ENCODE data around the gene ATM. TPM values are rescaled to one million over a fixed set of nuclear protein-coding genes. Genes with fewer than 3 reads are reported as not detected.

The ATM gene
- total RNA-seq, 1 donor from 2014 or later, result 30.1 TPM

DNA sequence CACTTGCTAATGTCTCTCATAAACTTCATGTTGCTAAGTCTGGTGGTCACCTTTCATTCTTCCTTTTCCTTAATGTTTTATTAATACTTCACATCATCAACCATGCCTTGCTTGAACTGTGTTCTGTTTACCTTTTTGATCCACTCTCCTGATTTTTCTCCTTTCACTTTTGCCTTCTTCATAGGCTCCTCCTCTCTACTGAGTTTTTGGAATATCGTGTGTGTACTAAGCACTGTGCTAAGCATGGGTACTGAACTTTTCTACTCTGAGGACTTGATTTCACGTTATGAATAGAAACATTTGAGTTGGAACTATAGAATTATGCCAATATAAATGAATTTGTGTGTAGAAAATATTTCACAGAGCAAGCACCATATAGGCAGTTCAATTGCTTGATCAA lies 90.6 kb downstream of the ATM start:
- Histone ChIP-seq H3K27ac (replicated peaks) (no peak overlapping the region), H3K4me3 (no peak overlapping the region), H3K9me3 (replicated peaks) (no peaks in the 10 kb centered on the region), H3K36me3 (peaks cover 80% of the 10 kb centered on the region), H3K4me1 (no peaks in the 10 kb centered on the region), H3K27me3 (ENCODE audit: low read depth) (no peaks in the 10 kb centered on the region)
- TF ChIP-seq, protein P1, sequence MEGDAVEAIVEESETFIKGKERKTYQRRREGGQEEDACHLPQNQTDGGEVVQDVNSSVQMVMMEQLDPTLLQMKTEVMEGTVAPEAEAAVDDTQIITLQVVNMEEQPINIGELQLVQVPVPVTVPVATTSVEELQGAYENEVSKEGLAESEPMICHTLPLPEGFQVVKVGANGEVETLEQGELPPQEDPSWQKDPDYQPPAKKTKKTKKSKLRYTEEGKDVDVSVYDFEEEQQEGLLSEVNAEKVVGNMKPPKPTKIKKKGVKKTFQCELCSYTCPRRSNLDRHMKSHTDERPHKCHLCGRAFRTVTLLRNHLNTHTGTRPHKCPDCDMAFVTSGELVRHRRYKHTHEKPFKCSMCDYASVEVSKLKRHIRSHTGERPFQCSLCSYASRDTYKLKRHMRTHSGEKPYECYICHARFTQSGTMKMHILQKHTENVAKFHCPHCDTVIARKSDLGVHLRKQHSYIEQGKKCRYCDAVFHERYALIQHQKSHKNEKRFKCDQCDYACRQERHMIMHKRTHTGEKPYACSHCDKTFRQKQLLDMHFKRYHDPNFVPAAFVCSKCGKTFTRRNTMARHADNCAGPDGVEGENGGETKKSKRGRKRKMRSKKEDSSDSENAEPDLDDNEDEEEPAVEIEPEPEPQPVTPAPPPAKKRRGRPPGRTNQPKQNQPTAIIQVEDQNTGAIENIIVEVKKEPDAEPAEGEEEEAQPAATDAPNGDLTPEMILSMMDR (IDR thresholded peaks at IDR 0.05; ENCODE audit: borderline replicate concordance), result no peak
- intact Hi-C loops (cut with micrococcal nuclease), result no loop called here
- DNase-seq, result no peak

DNA sequence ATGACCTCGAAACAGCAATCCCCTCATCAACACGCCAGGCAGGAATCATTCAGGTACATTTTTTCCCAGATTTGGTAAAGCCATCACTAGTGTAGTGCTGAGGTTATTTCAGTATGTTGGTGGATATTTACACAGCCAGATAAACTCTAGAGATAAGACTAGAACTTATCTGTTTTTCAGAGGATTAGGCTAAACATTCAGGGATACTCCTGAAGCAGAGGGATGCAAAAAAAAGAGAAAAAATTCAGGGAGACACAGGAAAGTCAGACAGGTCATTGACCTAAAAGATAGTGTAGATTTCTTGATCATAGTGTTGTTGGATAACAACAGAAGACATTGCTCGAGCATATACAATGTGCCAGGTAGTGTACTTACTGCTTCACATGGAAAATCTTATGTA lies 93.2 kb downstream of the ATM start:
- H3K36me3 ChIP-seq, result peaks cover 86% of the 10 kb centered on the region

DNA sequence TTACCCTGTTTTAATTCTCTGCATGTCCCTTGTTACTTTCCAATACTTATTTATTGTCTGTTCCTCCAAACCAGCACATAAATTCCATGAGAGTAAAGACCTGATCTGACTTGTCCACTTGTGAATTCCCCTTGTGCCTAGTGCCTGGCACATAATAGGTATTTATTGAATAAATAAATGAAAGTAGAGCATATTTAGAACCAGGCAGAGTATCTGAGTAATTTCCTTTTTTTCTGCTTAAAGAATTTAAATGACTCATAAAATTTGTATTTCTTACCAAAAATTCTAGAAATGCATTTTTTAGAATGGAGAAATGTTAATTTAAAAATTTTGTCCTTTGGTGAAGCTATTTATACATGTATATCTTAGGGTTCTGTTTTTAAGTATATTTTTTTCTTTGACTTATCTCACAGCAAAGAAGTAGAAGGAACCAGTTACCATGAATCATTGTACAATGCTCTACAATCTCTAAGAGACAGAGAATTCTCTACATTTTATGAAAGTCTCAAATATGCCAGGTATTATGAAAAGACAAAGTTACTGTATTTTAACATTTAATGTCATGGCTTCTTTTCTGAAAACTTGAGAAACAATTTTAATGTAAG lies 96.8 kb downstream of the ATM start:
- Histone ChIP-seq H3K4me3 (no peak overlapping the region), H3K4me1 (peaks cover 5% of the 10 kb centered on the region), H3K36me3 (peaks cover 77% of the 10 kb centered on the region), H3K27me3 (ENCODE audit: low read depth) (no peaks in the 10 kb centered on the region), H3K9me3 (replicated peaks) (no peaks in the 10 kb centered on the region), H3K27ac (replicated peaks) (no peak overlapping the region)
- no peak for DNase-seq
- intact Hi-C loops (cut with micrococcal nuclease), result no loop called here
- TF ChIP-seq, protein P1 (IDR thresholded peaks at IDR 0.05; ENCODE audit: borderline replicate concordance), result no peak

More for the DNA sequence above, 93.2 kb downstream of the ATM start:
- DNase-seq, result no peak
- H3K9me3 ChIP-seq (replicated peaks), result no peaks in the 10 kb centered on the region
- H3K4me1 ChIP-seq, result no peaks in the 10 kb centered on the region
- TF ChIP-seq, protein P1 (IDR thresholded peaks at IDR 0.05; ENCODE audit: borderline replicate concordance), result no peak
- no peak overlapping the region for H3K4me3 ChIP-seq
- no peak overlapping the region for H3K27ac ChIP-seq (replicated peaks)
- H3K27me3 ChIP-seq (ENCODE audit: low read depth), result no peaks in the 10 kb centered on the region
- intact Hi-C loops (cut with micrococcal nuclease), result no loop called here

DNA sequence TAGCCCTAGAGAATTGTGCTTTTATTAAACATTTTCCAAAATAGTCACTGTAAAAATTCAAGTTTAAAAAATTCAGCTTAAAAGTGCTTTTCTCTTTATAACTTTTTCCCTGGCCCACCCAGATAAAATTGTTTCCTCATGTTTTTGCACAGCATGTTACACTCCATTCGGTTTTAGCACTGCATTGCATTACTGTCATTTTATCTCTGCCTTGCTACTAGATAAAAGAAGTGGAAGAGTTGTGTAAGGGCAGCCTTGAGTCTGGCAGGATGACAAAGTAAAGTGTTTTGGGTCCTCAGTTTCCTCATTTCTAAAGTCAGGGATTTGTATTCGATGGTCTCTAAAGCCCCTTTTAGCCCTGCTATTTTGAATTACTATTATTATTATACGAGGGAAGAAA lies 99.8 kb downstream of the ATM start:
- TF ChIP-seq, protein P1 (IDR thresholded peaks at IDR 0.05; ENCODE audit: borderline replicate concordance), result no peak
- Histone ChIP-seq H3K4me1 (peaks cover 5% of the 10 kb centered on the region), H3K9me3 (replicated peaks) (no peaks in the 10 kb centered on the region), H3K27ac (replicated peaks) (no peak overlapping the region), H3K4me3 (no peak overlapping the region), H3K36me3 (peaks cover 85% of the 10 kb centered on the region), H3K27me3 (ENCODE audit: low read depth) (no peaks in the 10 kb centered on the region)
- DNase-seq, result no peak
- intact Hi-C loops (cut with micrococcal nuclease), result no loop called here

DNA sequence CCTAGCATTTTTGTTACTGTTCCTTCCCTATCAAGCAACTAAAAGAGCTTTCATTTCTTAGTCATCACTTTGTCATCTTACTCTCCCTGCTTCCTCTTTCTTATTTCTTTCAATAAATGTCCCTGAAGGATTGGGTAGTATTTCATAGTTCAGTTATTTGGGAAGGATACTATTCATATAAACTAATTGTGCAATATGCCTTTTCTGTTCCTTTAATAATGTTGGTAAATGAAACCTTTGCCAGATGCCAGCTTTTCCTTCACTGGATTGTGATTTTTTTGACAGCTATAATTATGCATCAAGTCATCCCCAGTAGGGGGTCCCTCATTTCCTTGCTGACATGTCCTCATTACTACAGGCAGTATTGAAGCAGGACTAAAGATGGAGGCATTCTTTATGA lies 101.7 kb downstream of the ATM start:
- TF ChIP-seq, protein P1 (IDR thresholded peaks at IDR 0.05; ENCODE audit: borderline replicate concordance), result no peak
- Histone ChIP-seq H3K4me1 (peaks cover 5% of the 10 kb centered on the region), H3K27me3 (ENCODE audit: low read depth) (no peaks in the 10 kb centered on the region), H3K4me3 (no peak overlapping the region), H3K36me3 (peaks cover 85% of the 10 kb centered on the region), H3K27ac (replicated peaks) (no peak overlapping the region), H3K9me3 (replicated peaks) (no peaks in the 10 kb centered on the region)
- no peak for DNase-seq
- intact Hi-C loops (cut with micrococcal nuclease), result no loop called here
